AG10803 (cell line): Measurements from ENCODE around the gene TMEM59L.

ENCODE experiments used
- DNase-seq: peaks from one replicate; pipeline ENCODE4 v3.0.0; 2010; ENCODE audit warnings: low read depth
- H3K4me3 ChIP-seq: 2 replicates; pipeline ENCODE4 v1.5.1; 2011; ENCODE audit warnings: mild to moderate bottlenecking, low read length, control low read depth
- TF ChIP-seq, protein P1 (sequence below): conservative IDR thresholded peaks from 2 replicates; pipeline ENCODE4 v1.5.1; 2011; ENCODE audit warnings: mild to moderate bottlenecking, low read length, control low read depth, inconsistent platforms

The TMEM59L gene

DNA sequence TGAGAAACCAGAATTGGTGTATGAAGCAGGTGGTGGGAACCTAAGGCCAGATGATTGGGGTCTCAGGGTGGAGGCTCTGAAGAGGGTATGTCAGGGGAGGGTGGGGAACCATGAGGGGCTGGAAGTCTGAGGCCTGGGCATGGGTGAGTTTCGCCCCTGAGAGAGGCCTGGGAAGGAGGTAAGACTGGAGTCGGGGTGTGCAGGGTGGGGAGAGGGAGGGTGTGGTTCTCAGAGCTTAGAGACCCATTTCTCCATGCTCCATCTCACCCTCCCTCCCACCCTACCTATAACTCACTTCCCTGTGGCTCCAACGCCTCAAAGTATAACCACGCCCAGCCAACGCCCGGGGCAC is 23.1 kb downstream of the TMEM59L start:
- no peak overlapping the region for H3K4me3 ChIP-seq
- DNase-seq = no peak
- TF ChIP-seq, protein P1, sequence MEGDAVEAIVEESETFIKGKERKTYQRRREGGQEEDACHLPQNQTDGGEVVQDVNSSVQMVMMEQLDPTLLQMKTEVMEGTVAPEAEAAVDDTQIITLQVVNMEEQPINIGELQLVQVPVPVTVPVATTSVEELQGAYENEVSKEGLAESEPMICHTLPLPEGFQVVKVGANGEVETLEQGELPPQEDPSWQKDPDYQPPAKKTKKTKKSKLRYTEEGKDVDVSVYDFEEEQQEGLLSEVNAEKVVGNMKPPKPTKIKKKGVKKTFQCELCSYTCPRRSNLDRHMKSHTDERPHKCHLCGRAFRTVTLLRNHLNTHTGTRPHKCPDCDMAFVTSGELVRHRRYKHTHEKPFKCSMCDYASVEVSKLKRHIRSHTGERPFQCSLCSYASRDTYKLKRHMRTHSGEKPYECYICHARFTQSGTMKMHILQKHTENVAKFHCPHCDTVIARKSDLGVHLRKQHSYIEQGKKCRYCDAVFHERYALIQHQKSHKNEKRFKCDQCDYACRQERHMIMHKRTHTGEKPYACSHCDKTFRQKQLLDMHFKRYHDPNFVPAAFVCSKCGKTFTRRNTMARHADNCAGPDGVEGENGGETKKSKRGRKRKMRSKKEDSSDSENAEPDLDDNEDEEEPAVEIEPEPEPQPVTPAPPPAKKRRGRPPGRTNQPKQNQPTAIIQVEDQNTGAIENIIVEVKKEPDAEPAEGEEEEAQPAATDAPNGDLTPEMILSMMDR = no peak

DNA sequence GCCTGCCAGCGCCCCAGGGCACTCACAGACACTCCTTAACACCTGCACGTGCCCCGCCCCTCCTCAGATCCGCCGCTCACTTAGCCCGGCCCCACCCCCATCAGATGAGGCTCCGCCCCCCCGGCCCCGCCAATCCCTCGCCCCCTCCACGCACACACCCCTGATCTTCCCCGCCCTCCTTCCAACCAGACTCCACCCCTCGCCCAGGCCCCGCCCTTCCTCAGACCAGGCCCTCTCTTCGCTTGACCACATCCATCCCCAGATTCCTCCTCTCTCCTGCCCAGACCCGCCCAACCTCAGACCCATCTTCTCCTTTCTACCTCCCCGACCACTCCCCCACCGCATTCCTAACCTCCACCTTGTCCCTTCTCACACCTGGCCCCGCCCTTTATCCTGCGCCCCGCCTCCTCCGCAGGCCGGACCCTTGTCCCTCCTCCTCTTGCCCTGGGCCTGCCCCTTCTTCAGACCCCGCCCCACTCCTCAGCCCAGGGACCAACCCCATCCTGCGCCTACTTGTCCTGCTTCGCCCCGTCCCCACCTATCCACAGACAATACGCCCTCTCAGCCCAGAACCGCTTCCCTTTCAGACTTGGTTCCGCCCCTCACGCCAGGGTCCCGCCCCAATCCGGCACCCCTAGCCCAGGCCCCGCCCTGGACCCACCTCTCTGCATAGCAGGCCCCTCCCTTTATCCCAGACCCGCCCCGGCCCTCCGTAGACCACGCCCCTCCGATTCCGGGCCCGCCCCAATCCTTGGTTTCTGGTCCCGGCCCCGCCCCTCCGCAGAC is 23.7 kb downstream of the TMEM59L start:
- TF ChIP-seq, protein P1 = no peak
- peak overlapping the region; percentile 83 for H3K4me3 ChIP-seq
- DNase-seq = peak; percentile 91

DNA sequence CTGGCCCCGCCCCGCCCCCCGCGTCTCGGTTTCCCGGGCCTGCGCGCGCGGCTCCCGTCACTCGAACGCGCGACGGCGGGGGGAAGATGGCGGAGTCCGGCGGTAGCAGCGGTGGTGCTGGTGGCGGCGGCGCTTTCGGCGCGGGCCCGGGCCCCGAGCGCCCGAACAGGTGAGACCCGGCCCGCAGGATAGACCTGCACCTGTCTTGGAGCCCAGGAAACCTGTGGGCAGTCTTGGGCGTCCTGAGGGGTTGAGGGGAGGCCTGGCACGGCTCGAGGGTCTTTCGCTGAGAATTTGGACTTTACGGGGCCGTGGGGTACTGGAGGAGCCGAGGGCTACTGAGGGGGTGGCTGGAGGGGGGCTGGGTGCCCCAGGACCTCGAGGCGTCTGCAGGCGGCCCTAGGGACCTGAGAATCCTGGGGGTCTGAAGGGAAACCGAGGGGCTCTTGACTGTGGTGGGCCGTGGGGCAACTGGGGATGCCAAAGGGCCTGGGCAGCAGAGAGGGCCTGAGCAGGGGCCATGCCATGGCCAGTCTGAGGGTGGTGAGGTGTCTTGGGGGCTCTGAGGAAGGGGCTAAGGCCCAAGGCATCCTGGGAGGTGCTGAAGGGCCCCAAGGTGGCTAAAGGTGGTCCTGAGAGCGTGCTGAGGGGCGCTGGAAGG is 24.4 kb downstream of the TMEM59L start, which contains the start of gene KLHL26:
Gene KLHL26 (plus strand): TSS at position 60 of the 661 bp plus-strand sequence. CDS start 27 bp downstream, at position 87.
- peak within 1 kb of the TSS; percentile 83 for H3K4me3 ChIP-seq
- DNase-seq = no peak
- TF ChIP-seq, protein P1 = no peak

DNA sequence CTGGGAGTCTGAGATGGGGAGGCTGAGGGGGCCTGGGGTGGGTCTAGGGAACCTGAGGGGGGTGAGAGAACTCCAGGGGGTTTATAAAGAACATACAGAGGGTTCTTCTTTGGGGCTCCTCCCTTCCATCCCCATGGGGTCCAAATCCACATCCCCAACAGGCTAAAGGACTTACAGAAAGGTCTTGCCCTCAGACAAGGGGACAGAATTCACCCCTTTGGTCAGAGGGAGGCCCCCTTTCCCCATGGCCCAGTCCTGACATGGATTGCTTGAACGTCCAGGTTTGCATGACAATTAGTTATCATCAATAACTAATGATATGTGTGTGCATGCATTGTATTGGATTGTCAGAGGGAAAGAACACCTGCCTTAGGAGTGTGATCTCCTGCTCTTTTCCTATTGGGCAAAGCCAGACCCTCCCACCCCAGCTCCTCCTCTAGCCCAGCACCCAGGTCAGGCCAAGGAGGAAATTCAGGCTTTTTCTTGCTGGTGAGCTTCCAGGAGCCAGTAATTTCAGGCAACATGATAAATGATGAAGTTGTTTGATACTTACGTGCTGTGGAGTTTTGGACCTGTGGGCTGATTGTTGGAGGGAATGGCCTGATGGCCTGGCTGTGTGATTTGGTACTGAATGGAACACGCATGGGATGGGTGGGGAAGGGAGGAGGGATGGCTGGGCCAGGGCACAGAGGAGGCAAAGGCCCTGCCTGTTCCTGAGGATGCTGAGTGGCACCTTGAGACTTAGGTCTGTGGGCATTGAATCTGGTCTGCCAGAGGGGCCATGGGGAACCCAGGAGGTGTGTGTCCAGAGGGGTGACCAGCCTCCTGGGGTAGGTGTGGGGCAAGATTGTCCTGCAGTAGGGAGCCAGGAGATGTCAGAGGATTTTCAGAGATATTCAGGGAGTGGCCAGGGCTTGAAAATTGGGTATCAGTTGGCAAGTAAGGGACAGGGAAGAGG is 25.3 kb downstream of the TMEM59L start:
- TF ChIP-seq, protein P1 = no peak
- no peak for DNase-seq
- peak overlapping the region; percentile 83 for H3K4me3 ChIP-seq

DNA sequence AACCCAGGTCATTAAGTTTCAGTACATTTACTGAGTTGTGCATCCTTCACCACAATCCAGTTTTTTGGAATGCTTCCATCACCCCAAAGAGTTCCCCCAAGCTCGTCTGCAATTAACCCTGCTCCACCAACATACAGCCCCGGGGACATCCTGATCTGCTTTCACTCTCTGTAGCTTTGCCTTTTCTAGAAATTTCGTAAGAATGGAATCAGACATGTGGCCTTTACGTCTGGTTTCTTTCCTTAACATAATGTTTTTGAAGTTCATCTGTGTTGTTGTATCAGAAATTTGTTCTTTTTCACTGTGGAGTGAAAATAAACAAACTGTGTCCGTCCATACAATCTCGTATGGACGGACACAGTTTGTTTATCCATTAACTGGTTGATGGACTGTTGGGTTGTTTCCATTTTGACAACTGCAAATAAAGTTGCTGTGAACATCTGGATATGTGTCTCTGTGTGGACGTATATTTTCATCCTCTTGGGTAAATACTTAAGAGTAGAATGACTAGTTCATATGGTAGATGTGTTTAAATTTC is 27.1 kb downstream of the TMEM59L start:
- TF ChIP-seq, protein P1 = no peak
- DNase-seq = no peak
- H3K4me3 ChIP-seq = no peak overlapping the region

DNA sequence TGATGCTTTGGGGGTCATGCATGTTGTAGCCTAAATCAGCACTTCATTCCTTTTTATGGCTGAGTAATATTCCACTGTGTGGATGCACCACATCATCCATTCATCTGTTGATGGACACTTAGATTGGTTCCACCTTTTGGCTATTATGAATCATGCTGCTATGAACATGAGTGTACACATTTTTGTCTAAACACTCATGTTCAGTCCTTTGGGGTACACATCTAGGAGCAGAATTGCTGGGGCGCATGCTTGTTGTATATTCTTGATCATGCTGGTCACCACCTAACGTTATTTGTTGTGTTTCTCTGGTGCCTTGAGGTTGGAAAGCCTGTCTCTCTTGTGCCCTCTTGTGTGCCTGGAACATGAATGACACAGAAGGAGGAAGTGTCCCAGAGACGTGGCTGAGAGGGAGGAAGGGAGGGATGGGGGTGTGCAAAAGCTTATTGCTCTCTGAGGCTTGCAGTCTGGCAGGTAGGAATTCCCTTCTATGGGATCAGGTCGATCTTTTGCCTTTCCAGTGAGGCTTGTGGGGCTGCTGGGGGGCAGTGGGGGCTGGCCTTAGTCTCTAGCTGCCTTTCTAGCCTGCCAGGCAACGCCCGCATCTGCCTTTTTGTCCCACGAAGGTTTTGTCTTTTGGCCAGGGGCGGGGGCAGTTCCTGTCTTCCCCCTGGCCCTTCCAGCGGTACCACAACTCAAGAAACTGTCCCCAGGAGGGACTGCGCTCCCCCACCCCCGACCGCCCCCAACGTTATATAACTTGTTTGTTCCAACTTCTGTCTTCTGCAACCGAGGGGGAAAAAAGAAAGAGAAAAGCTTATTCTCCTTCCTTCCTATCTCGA is 31.7 kb downstream of the TMEM59L start:
- no peak for DNase-seq
- TF ChIP-seq, protein P1 = no peak
- no peak overlapping the region for H3K4me3 ChIP-seq
